Measurements from ENCODE around the gene BMERB1.

BMERB1 gene

DNA sequence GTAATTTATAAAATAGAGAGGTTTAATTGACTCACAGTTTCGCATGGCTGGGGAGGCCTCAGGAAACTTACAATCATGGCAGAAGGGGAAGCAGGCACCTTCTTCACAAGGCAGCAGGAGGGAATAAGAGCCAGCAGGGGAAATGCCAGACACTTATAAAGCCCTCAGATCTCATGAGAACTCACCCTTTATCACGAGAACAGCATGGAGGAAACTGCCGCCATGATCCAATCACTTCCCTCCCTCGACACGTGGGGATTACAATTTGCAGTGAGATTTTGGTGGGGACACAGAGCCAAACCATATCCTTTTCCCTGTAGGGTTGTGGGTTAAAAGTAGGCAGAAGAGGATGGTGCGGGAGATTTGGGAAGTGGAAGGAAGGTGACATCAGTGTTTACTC, 101.4 kb downstream of the BMERB1 start:
- H3K27me3 ChIP-seq (ENCODE audit: insufficient read depth, low read depth, severe bottlenecking): no peaks in the 10 kb centered on the region
- no peak overlapping the region for H3K27ac ChIP-seq
- no peaks in the 10 kb centered on the region for H3K9me3 ChIP-seq (ENCODE audit: severe bottlenecking)
- DNase-seq: no peak
- no peaks in the 10 kb centered on the region for H3K36me3 ChIP-seq
- H3K4me3 ChIP-seq (ENCODE audit: low read depth, low read length): no peak overlapping the region
- TF ChIP-seq, protein P1, sequence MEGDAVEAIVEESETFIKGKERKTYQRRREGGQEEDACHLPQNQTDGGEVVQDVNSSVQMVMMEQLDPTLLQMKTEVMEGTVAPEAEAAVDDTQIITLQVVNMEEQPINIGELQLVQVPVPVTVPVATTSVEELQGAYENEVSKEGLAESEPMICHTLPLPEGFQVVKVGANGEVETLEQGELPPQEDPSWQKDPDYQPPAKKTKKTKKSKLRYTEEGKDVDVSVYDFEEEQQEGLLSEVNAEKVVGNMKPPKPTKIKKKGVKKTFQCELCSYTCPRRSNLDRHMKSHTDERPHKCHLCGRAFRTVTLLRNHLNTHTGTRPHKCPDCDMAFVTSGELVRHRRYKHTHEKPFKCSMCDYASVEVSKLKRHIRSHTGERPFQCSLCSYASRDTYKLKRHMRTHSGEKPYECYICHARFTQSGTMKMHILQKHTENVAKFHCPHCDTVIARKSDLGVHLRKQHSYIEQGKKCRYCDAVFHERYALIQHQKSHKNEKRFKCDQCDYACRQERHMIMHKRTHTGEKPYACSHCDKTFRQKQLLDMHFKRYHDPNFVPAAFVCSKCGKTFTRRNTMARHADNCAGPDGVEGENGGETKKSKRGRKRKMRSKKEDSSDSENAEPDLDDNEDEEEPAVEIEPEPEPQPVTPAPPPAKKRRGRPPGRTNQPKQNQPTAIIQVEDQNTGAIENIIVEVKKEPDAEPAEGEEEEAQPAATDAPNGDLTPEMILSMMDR (IDR thresholded peaks at IDR 0.05; ENCODE audit: low read depth, low read length): no peak

DNA sequence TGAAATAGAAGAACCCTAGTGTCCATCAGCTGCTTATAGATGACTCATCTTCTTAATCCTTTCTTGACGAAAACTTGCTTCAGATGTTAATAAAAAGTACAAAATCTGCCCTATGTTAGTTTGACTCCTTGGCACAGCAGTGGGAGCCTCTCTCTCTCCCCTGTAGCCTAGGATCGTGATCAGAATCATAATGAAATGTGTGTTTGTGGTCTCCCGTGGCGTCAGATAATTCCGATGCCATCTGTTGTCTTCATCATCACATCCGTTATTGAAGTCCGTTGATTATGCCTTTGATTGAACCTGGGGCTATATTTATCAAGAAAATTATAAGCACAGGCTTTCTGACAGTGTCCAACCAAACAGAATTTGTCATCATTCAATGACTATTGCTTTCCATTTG, 102.5 kb downstream of the BMERB1 start:
- no peaks in the 10 kb centered on the region for H3K36me3 ChIP-seq
- no peaks in the 10 kb centered on the region for H3K27me3 ChIP-seq (ENCODE audit: insufficient read depth, low read depth, severe bottlenecking)
- DNase-seq: no peak
- H3K4me3 ChIP-seq (ENCODE audit: low read depth, low read length): no peak overlapping the region
- TF ChIP-seq, protein P1 (IDR thresholded peaks at IDR 0.05; ENCODE audit: low read depth, low read length): no peak
- H3K27ac ChIP-seq: no peak overlapping the region
- H3K9me3 ChIP-seq (ENCODE audit: severe bottlenecking): no peaks in the 10 kb centered on the region

DNA sequence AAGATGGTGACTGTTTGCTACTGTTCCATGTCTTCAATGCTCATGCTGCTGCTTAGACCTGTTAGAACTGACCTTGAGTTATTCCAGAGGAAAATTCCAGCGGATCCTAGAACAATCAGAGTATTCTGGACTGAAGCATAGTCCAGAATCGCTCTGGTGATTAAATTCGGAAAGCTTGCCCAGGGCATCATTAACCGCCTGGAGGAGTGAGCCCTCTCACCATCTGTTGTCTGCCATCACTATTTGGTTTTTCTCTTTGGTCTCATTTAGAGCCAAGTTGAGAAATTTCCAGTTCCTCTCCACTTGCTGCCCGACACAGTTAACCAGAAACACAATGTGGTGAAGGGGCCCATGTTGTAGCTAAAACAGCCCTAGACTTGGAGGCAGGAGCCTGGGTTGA, 104.1 kb downstream of the BMERB1 start:
- H3K27me3 ChIP-seq (ENCODE audit: insufficient read depth, low read depth, severe bottlenecking): no peaks in the 10 kb centered on the region
- H3K27ac ChIP-seq: no peak overlapping the region
- DNase-seq: no peak
- peaks cover 6% of the 10 kb centered on the region for H3K9me3 ChIP-seq (ENCODE audit: severe bottlenecking)
- no peak overlapping the region for H3K4me3 ChIP-seq (ENCODE audit: low read depth, low read length)
- TF ChIP-seq, protein P1 (IDR thresholded peaks at IDR 0.05; ENCODE audit: low read depth, low read length): no peak
- H3K36me3 ChIP-seq: no peaks in the 10 kb centered on the region

DNA sequence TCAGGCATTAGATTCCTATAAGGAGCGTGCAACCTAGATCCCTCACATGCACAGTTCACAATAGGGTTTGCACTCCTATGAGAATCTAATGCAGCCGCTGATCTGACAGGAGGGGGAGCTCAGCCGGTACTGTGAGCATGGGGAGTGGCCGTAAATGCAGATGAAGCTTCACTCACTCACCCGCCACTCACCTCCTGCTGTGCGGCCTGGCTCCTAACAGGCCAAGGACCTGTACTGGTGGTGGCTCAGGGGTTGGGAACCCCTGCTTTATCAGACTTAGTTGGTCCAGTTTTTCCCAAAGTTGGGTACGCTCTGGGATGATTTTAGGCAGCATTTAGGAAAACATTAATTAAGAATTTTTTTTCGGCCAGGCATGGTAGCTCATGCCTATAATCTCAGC, 104.8 kb downstream of the BMERB1 start:
- Histone ChIP-seq H3K9me3 (ENCODE audit: severe bottlenecking) (peaks cover 6% of the 10 kb centered on the region), H3K4me3 (ENCODE audit: low read depth, low read length) (no peak overlapping the region), H3K36me3 (no peaks in the 10 kb centered on the region), H3K27me3 (ENCODE audit: insufficient read depth, low read depth, severe bottlenecking) (no peaks in the 10 kb centered on the region), H3K27ac (no peak overlapping the region)
- TF ChIP-seq, protein P1 (IDR thresholded peaks at IDR 0.05; ENCODE audit: low read depth, low read length): peak; percentile 25; the same call in 1 of the 2 replicates
- peak; percentile 78 for DNase-seq

DNA sequence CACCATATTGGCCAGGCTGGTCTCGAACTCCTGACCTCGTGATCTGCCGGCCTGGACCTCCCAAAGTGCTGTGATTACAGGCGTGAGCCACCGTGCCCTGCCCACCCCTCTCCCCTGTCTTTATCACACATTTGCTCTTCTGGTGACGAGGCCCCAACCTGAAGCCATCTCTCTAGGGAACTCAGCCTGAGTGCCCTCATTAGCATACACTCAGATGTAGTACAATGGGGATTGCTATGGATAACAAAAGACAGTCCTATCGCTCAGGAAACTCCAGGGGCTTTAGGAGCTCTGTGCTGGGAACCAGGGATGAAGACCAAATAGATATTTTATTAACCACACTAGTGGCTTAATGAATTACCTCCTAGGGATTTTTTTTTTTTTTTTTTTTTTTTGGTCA, 107.9 kb downstream of the BMERB1 start:
- DNase-seq: no peak
- H3K9me3 ChIP-seq (ENCODE audit: severe bottlenecking): peaks cover 6% of the 10 kb centered on the region
- TF ChIP-seq, protein P1 (IDR thresholded peaks at IDR 0.05; ENCODE audit: low read depth, low read length): no peak
- no peak overlapping the region for H3K4me3 ChIP-seq (ENCODE audit: low read depth, low read length)
- H3K36me3 ChIP-seq: no peaks in the 10 kb centered on the region
- no peaks in the 10 kb centered on the region for H3K27me3 ChIP-seq (ENCODE audit: insufficient read depth, low read depth, severe bottlenecking)
- no peak overlapping the region for H3K27ac ChIP-seq

DNA sequence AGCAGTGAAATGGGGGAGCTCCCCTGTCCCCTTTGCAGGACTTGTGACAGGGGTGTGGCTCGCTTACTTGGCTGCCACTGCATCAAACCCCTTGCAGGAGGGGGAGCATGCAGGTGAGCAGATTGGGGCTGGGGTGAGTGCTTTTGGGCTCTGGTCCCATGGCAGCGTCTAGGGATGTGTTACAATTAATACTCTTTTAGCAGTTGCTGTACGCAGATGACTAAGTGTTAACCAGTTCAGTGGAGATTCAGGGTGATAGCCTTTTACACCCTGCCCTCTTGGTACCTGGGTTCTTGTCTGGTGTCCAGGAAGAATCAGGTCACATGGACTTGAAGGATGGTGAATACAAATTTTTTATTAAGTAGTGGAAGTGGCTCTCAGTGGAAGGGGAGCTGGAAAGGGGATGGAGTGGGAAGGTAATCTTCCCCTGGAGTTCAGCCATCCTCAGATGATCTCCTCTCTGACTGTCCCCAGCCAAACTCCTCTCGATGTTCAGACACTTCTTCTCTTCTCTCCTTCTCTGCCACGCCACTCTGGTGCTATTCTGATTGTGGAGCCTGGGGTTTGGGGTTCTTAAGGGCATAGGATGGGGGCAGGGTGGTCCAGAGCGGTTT, 108.5 kb downstream of the BMERB1 start:
- H3K4me3 ChIP-seq (ENCODE audit: low read depth, low read length): no peak overlapping the region
- no peaks in the 10 kb centered on the region for H3K36me3 ChIP-seq
- H3K9me3 ChIP-seq (ENCODE audit: severe bottlenecking): peaks cover 6% of the 10 kb centered on the region
- H3K27ac ChIP-seq: no peak overlapping the region
- no peak for DNase-seq
- H3K27me3 ChIP-seq (ENCODE audit: insufficient read depth, low read depth, severe bottlenecking): no peaks in the 10 kb centered on the region
- TF ChIP-seq, protein P1 (IDR thresholded peaks at IDR 0.05; ENCODE audit: low read depth, low read length): no peak
